ENCODE results near the gene ARHGAP28.

ARHGAP28 gene

DNA sequence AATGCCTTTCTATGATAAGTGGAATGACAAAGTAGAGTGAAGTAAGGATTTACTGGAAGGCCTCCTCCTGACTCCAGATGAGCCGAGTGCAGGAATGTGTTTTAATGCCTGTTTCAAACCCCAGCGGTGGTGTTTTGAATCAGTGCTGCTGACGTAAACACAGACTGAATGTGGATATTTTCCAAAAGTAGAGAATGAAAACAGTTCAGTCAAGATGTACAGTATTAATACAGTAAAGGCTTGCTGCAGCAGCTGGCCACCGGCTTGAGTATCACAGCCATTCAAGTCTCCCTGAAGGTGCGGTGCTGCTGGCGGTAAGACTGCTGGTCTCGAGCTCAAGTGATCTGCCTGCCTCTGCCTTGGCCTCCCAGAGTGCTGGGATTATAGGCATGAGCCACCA is 46.7 kb downstream of the ARHGAP28 start:
- Histone ChIP-seq H2BK12ac (ENCODE audit: low read length) (peak overlapping the region; percentile 9), H3K9ac (ENCODE audit: low read length) (no peak overlapping the region), H2BK5ac (ENCODE audit: low read depth, low read length, poor library complexity) (peak overlapping the region; percentile 1), H3K4me3 (ENCODE audit: low read depth, low read length) (no peak overlapping the region), H3K14ac (ENCODE audit: low read length) (peak overlapping the region; percentile 3), H2BK120ac (ENCODE audit: insufficient read depth, low read length, poor library complexity) (peak overlapping the region; percentile 23), H3K4ac (ENCODE audit: low read depth, low read length) (peak overlapping the region; percentile 4), H2AFZ (ENCODE audit: insufficient read depth, low read length, poor library complexity) (no peak overlapping the region), H3K18ac (ENCODE audit: low read length) (no peak overlapping the region), H3K4me1 (ENCODE audit: control insufficient read depth in 1 of 2, insufficient read depth in 2 of 2, low read length in 2 of 2) (peaks cover 21 to 32% of the 10 kb centered on the region in 2 experiments), H3K4me2 (ENCODE audit: low read length) (peak overlapping the region; percentile 29), H2AK5ac (ENCODE audit: low read length) (no peak overlapping the region), H3K79me1 (ENCODE audit: low read length) (peaks cover 18% of the 10 kb centered on the region), H3K9me3 (ENCODE audit: insufficient read depth, low read depth, low read length) (no peaks in the 10 kb centered on the region), H4K12ac (ENCODE audit: low read depth, low read length) (no peak overlapping the region), H3K27ac (ENCODE audit: low read depth, low read length) (peak overlapping the region; percentile 21), H3K79me2 (ENCODE audit: control insufficient read depth, insufficient read depth, low read length, poor library complexity) (peaks cover 8% of the 10 kb centered on the region), H3K27me3 (ENCODE audit: insufficient read depth, low read length) (no peaks in the 10 kb centered on the region), H3K36me3 (ENCODE audit: control insufficient read depth in 1 of 2, insufficient read depth in 2 of 2, low read length in 2 of 2) (no peaks in the 10 kb centered on the region), H3K23ac (ENCODE audit: low read length) (no peak overlapping the region), H4K91ac (ENCODE audit: low read depth, low read length) (peak overlapping the region; percentile 7), H4K8ac (ENCODE audit: low read depth, low read length) (peak overlapping the region; percentile 1)
- DNase-seq, result no peak
- no CpG with 5 or more reads among the region's 7 CpGs for WGBS (ENCODE audit: extremely low coverage, insufficient coverage, insufficient read length)

DNA sequence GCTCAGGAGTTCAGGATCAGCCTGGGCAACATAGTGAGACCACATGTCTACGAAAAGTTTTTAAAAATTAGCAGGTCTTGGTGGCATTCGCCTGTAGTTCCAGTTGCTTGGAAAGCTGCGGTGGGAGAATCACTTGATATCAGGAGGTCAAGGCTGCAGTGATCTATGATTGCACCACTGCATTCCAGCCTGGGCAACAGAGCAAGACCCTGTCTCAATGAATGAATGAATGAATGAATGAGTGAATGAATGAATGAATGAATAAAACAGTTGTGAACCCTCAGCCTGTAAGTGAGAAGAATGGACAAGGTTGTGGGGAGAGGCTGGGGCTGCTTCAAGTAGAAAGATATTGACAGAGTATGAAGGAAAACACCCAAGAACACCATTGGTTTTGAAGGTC is 48.0 kb downstream of the ARHGAP28 start:
- Histone ChIP-seq H2BK120ac (ENCODE audit: insufficient read depth, low read length, poor library complexity) (peak overlapping the region; percentile 30), H3K14ac (ENCODE audit: low read length) (peak overlapping the region; percentile 35), H3K79me2 (ENCODE audit: control insufficient read depth, insufficient read depth, low read length, poor library complexity) (peaks cover 8% of the 10 kb centered on the region), H3K23ac (ENCODE audit: low read length) (no peak overlapping the region), H4K8ac (ENCODE audit: low read depth, low read length) (peak overlapping the region; percentile 4), H3K79me1 (ENCODE audit: low read length) (peaks cover 25% of the 10 kb centered on the region), H3K9me3 (ENCODE audit: insufficient read depth, low read depth, low read length) (no peaks in the 10 kb centered on the region), H3K27me3 (ENCODE audit: insufficient read depth, low read length) (no peaks in the 10 kb centered on the region), H3K4me2 (ENCODE audit: low read length) (no peak overlapping the region), H4K91ac (ENCODE audit: low read depth, low read length) (peak overlapping the region; percentile 42), H3K4me1 (ENCODE audit: control insufficient read depth in 1 of 2, insufficient read depth in 2 of 2, low read length in 2 of 2) (peaks cover 29 to 40% of the 10 kb centered on the region in 2 experiments), H2AFZ (ENCODE audit: insufficient read depth, low read length, poor library complexity) (no peak overlapping the region), H3K27ac (ENCODE audit: low read depth, low read length) (peak overlapping the region; percentile 34), H3K4me3 (ENCODE audit: low read depth, low read length) (no peak overlapping the region), H2BK5ac (ENCODE audit: low read depth, low read length, poor library complexity) (no peak overlapping the region), H3K9ac (ENCODE audit: low read length) (no peak overlapping the region), H3K4ac (ENCODE audit: low read depth, low read length) (peak overlapping the region; percentile 53), H3K18ac (ENCODE audit: low read length) (peak overlapping the region; percentile 33), H3K36me3 (ENCODE audit: control insufficient read depth in 1 of 2, insufficient read depth in 2 of 2, low read length in 2 of 2) (no peaks in the 10 kb centered on the region), H2AK5ac (ENCODE audit: low read length) (peak overlapping the region; percentile 22), H4K12ac (ENCODE audit: low read depth, low read length) (no peak overlapping the region), H2BK12ac (ENCODE audit: low read length) (peak overlapping the region; percentile 69)
- no CpG with 5 or more reads among the region's 3 CpGs for WGBS (ENCODE audit: extremely low coverage, insufficient coverage, insufficient read length)
- DNase-seq, result no peak

DNA sequence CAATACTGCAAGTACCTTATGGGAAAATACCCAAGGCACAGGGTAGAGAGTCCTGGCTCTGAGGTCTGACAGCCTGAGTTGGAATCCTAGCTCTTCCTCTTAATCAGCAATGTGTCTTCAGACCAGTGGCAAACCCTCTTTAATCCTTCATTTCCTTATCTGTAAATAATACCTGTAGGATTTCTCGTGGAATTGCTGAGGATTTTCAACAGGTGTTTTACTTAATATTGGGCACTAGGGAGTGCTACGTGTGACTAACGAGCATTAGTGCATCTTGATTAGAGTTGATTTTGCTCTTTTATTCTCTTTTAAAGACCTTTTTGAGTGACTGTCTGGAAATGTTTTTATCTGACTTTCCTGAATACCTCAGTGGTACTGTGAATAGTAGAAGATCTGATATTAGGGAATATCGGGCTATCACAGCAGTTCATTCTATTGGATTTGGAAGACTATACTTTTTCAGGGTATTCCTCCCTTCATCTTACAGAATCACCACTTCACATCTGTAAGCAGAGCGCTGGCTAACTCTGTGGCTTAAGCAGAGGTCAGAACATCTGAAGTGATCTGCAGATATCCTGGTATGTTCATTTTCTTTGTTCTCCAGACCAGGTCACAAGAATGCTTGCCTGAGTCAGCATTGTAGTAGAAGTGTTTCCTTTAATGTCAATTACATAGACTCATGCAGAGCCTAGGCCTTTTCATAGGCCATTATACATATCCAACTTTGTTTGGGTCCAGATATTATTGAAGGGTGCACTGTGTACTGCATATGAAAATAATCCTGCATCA is 49.1 kb downstream of the ARHGAP28 start:
- H3K14ac ChIP-seq (ENCODE audit: low read length), result no peak overlapping the region
- H4K8ac ChIP-seq (ENCODE audit: low read depth, low read length), result no peak overlapping the region
- peaks cover 28% of the 10 kb centered on the region for H3K79me1 ChIP-seq (ENCODE audit: low read length)
- WGBS (ENCODE audit: extremely low coverage, insufficient coverage, insufficient read length), result no CpG with 5 or more reads among the region's 5 CpGs
- no peak overlapping the region for H4K12ac ChIP-seq (ENCODE audit: low read depth, low read length)
- no peak overlapping the region for H3K9ac ChIP-seq (ENCODE audit: low read length)
- H3K4me2 ChIP-seq (ENCODE audit: low read length), result no peak overlapping the region
- no peak overlapping the region for H3K23ac ChIP-seq (ENCODE audit: low read length)
- H3K27me3 ChIP-seq (ENCODE audit: insufficient read depth, low read length), result no peaks in the 10 kb centered on the region
- H4K91ac ChIP-seq (ENCODE audit: low read depth, low read length), result no peak overlapping the region
- H3K4ac ChIP-seq (ENCODE audit: low read depth, low read length), result no peak overlapping the region
- H3K18ac ChIP-seq (ENCODE audit: low read length), result no peak overlapping the region
- peak in 1 of 2 donors; percentile 21 for DNase-seq
- H3K4me1 ChIP-seq (ENCODE audit: control insufficient read depth in 1 of 2, insufficient read depth in 2 of 2, low read length in 2 of 2), result peaks cover 31 to 48% of the 10 kb centered on the region in 2 experiments
- no peaks in the 10 kb centered on the region for H3K36me3 ChIP-seq (ENCODE audit: control insufficient read depth in 1 of 2, insufficient read depth in 2 of 2, low read length in 2 of 2)
- H2AK5ac ChIP-seq (ENCODE audit: low read length), result no peak overlapping the region
- no peak overlapping the region for H2BK5ac ChIP-seq (ENCODE audit: low read depth, low read length, poor library complexity)
- H2AFZ ChIP-seq (ENCODE audit: insufficient read depth, low read length, poor library complexity), result no peak overlapping the region
- H3K27ac ChIP-seq (ENCODE audit: low read depth, low read length), result peak overlapping the region; percentile 73
- no peak overlapping the region for H3K4me3 ChIP-seq (ENCODE audit: low read depth, low read length)
- no peaks in the 10 kb centered on the region for H3K9me3 ChIP-seq (ENCODE audit: insufficient read depth, low read depth, low read length)
- no peak overlapping the region for H2BK12ac ChIP-seq (ENCODE audit: low read length)
- peaks cover 10% of the 10 kb centered on the region for H3K79me2 ChIP-seq (ENCODE audit: control insufficient read depth, insufficient read depth, low read length, poor library complexity)
- no peak overlapping the region for H2BK120ac ChIP-seq (ENCODE audit: insufficient read depth, low read length, poor library complexity)

DNA sequence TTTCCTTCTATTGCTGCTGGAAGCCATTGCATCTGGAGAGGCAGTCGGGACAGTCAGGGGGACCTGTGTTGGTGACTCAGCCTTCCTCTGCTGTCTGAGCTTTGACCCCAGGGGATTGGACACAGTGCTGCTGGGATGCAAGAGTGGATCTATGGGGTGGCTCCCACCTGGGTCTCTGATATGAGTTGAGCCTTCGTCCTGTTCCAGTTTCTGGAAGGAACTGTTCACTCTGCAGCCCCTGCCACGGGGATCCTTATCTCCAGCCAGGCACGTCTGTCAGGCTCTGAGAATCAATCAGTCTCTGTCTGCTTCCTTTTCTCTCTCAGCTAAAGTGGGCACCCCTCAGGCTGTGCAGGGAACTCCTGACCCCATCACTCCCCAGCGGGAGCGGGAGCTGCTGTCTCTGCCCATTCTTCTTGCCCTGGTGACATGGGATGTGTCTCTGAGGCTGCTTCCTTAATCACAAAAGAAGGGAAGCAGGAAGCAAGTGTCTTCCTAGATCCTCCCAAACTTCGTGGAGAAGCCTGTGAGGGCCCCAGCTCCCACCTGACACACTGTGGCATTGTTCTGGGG is 51.7 kb downstream of the ARHGAP28 start:
- Histone ChIP-seq H3K9ac (ENCODE audit: low read length) (no peak overlapping the region), H3K27ac (ENCODE audit: low read depth, low read length) (peak overlapping the region; percentile 96), H2BK5ac (ENCODE audit: low read depth, low read length, poor library complexity) (peak overlapping the region; percentile 71), H3K18ac (ENCODE audit: low read length) (peak overlapping the region; percentile 56), H3K23ac (ENCODE audit: low read length) (no peak overlapping the region), H4K91ac (ENCODE audit: low read depth, low read length) (peak overlapping the region; percentile 82), H4K12ac (ENCODE audit: low read depth, low read length) (no peak overlapping the region), H3K14ac (ENCODE audit: low read length) (peak overlapping the region; percentile 40), H3K9me3 (ENCODE audit: insufficient read depth, low read depth, low read length) (no peaks in the 10 kb centered on the region), H3K4me1 (ENCODE audit: control insufficient read depth in 1 of 2, insufficient read depth in 2 of 2, low read length in 2 of 2) (peaks cover 38 to 50% of the 10 kb centered on the region in 2 experiments), H4K8ac (ENCODE audit: low read depth, low read length) (peak overlapping the region; percentile 12), H3K79me2 (ENCODE audit: control insufficient read depth, insufficient read depth, low read length, poor library complexity) (peaks cover 9% of the 10 kb centered on the region), H3K79me1 (ENCODE audit: low read length) (peaks cover 30% of the 10 kb centered on the region), H3K4me3 (ENCODE audit: low read depth, low read length) (no peak overlapping the region), H3K4me2 (ENCODE audit: low read length) (peak overlapping the region; percentile 37), H2AK5ac (ENCODE audit: low read length) (no peak overlapping the region), H2BK12ac (ENCODE audit: low read length) (peak overlapping the region; percentile 41), H3K36me3 (ENCODE audit: control insufficient read depth in 1 of 2, insufficient read depth in 2 of 2, low read length in 2 of 2) (no peaks in the 10 kb centered on the region), H2BK120ac (ENCODE audit: insufficient read depth, low read length, poor library complexity) (peak overlapping the region; percentile 67), H3K27me3 (ENCODE audit: insufficient read depth, low read length) (no peaks in the 10 kb centered on the region), H2AFZ (ENCODE audit: insufficient read depth, low read length, poor library complexity) (no peak overlapping the region), H3K4ac (ENCODE audit: low read depth, low read length) (no peak overlapping the region)
- DNase-seq, result no peak
- WGBS (ENCODE audit: extremely low coverage, insufficient coverage, insufficient read length), result no CpG with 5 or more reads among the region's 7 CpGs

All from trophoblast cell (in vitro differentiated cells and primary cell).